ENCODE results near the gene MAMLD1. TPM values are rescaled to one million over a fixed set of nuclear protein-coding genes. Genes with fewer than 3 reads are reported as not detected.

Gene MAMLD1
- total RNA-seq, 4 donors from 2014 or later, result 0.20 to 1.2 (median 0.95) TPM; not detected in 1

GRCh38 chrX:150323020-150323419 lies 40.1 kb upstream of the MAMLD1 start:
- no peaks in the 10 kb centered on the region for H3K27me3 ChIP-seq
- H3K27ac ChIP-seq, result no peak overlapping the region
- DNase-seq, result no peak
- H3K4me3 ChIP-seq, result no peak overlapping the region
- no peaks in the 10 kb centered on the region for H3K36me3 ChIP-seq
- no peaks in the 10 kb centered on the region for H3K4me1 ChIP-seq
- intact Hi-C loops (cut with DNase I; ENCODE audit: low total_unique reads), result no loop called here
- no peak for TF ChIP-seq CTCF (IDR thresholded peaks at IDR 0.05)
- TF ChIP-seq POLR2AphosphoS5 (IDR thresholded peaks at IDR 0.05), result no peak
- TF ChIP-seq EP300 (IDR thresholded peaks at IDR 0.05; ENCODE audit: low read depth), result no peak
- TF ChIP-seq POLR2A (IDR thresholded peaks at IDR 0.05), result no peak
- no peaks in the 10 kb centered on the region for H3K9me3 ChIP-seq
- in situ Hi-C loops (cut with MboI; ENCODE audit: low pct_ligation_motif_present in 1 of 4, low pct_unique_long_range_greater_than_20kb in 1 of 4, low sequenced_read_pairs in 3 of 4), result loop anchor here in 1 of 4 donors (25.0 kb wide), 1 partner anchor 111 kb away; no protein-coding TSS in a partner anchor

- TF ChIP-seq CTCF (IDR thresholded peaks at IDR 0.05) (no peak), POLR2AphosphoS5 (IDR thresholded peaks at IDR 0.05) (no peak), POLR2A (IDR thresholded peaks at IDR 0.05) (no peak), EP300 (IDR thresholded peaks at IDR 0.05; ENCODE audit: low read depth) (no peak)
- Histone ChIP-seq H3K27ac (no peak overlapping the region), H3K9me3 (no peaks in the 10 kb centered on the region), H3K4me1 (no peaks in the 10 kb centered on the region), H3K36me3 (no peaks in the 10 kb centered on the region), H3K27me3 (no peaks in the 10 kb centered on the region), H3K4me3 (no peak overlapping the region)
- intact Hi-C loops (cut with DNase I; ENCODE audit: low total_unique reads) (no loop called here), in situ Hi-C loops (cut with MboI; ENCODE audit: low pct_ligation_motif_present in 1 of 4, low pct_unique_long_range_greater_than_20kb in 1 of 4, low sequenced_read_pairs in 3 of 4) (loop anchor here in 1 of 4 donors (25.0 kb wide), 1 partner anchor 112 kb away; no protein-coding TSS in a partner anchor)
- WGBS, 2 donors (ENCODE audit: low coverage in 1 of 2), result 60% methylated on average over 4 of the region's 4 CpGs; no CpG with 5 or more reads in 1 of the 2 donors
- no peak for DNase-seq
Measured at GRCh38 chrX:150324035-150324728, 38.9 kb upstream of the MAMLD1 start.

GRCh38 chrX:150324919-150325318 lies 38.2 kb upstream of the MAMLD1 start:
- no peaks in the 10 kb centered on the region for H3K9me3 ChIP-seq
- H3K27ac ChIP-seq, result no peak overlapping the region
- intact Hi-C loops (cut with DNase I; ENCODE audit: low total_unique reads) (no loop called here), in situ Hi-C loops (cut with MboI; ENCODE audit: low pct_ligation_motif_present in 1 of 4, low pct_unique_long_range_greater_than_20kb in 1 of 4, low sequenced_read_pairs in 3 of 4) (loop anchor here in 1 of 4 donors (25.0 kb wide), 1 partner anchor 113 kb away; no protein-coding TSS in a partner anchor)
- TF ChIP-seq EP300 (IDR thresholded peaks at IDR 0.05; ENCODE audit: low read depth), result no peak
- no peak for TF ChIP-seq CTCF (IDR thresholded peaks at IDR 0.05)
- no peak for TF ChIP-seq POLR2AphosphoS5 (IDR thresholded peaks at IDR 0.05)
- no peak for TF ChIP-seq POLR2A (IDR thresholded peaks at IDR 0.05)
- no peaks in the 10 kb centered on the region for H3K36me3 ChIP-seq
- H3K4me1 ChIP-seq, result no peaks in the 10 kb centered on the region
- WGBS, 2 donors (ENCODE audit: low coverage in 1 of 2), result 72% methylated on average over 2 of the region's 2 CpGs; no CpG with 5 or more reads in 1 of the 2 donors
- no peak for DNase-seq
- H3K4me3 ChIP-seq, result no peak overlapping the region
- H3K27me3 ChIP-seq, result no peaks in the 10 kb centered on the region

GRCh38 chrX:150326541-150327247 lies 36.4 kb upstream of the MAMLD1 start:
- 48% methylated on average over 7 of the region's 7 CpGs; no CpG with 5 or more reads in 1 of the 2 donors for WGBS, 2 donors (ENCODE audit: low coverage in 1 of 2)
- in situ Hi-C loops (cut with MboI; ENCODE audit: low pct_ligation_motif_present in 1 of 4, low pct_unique_long_range_greater_than_20kb in 1 of 4, low sequenced_read_pairs in 3 of 4), result no loop called here
- Histone ChIP-seq H3K27me3 (no peaks in the 10 kb centered on the region), H3K36me3 (no peaks in the 10 kb centered on the region), H3K4me1 (no peaks in the 10 kb centered on the region), H3K9me3 (no peaks in the 10 kb centered on the region), H3K27ac (no peak overlapping the region), H3K4me3 (no peak overlapping the region)
- DNase-seq, result no peak
- no peak for TF ChIP-seq CTCF (IDR thresholded peaks at IDR 0.05)
- no peak for TF ChIP-seq POLR2A (IDR thresholded peaks at IDR 0.05)
- TF ChIP-seq EP300 (IDR thresholded peaks at IDR 0.05; ENCODE audit: low read depth), result no peak
- TF ChIP-seq POLR2AphosphoS5 (IDR thresholded peaks at IDR 0.05), result no peak
- intact Hi-C loops (cut with DNase I; ENCODE audit: low total_unique reads), result no loop called here

All from transverse colon (tissue), 4 donors.